CD8-positive, alpha-beta memory T cell (primary cell): ENCODE results near the gene PAXX. TPM values are rescaled to one million over a fixed set of nuclear protein-coding genes. Genes with fewer than 3 reads are reported as not detected.

Experiments
- CTCF ChIA-PET: fragments of 350-600 bp; sonication (Branson Sonifier 250); formaldehyde crosslinking; loops from one replicate; lab custom pipeline; 2021; ENCODE audit warnings: antibody characterized with exemption; lab: Charles Lee
- POLR2A ChIA-PET: fragments of 350-600 bp; sonication (Branson Sonifier 250); formaldehyde crosslinking; loops from one replicate; lab custom pipeline; 2021; ENCODE audit warnings: antibody characterized with exemption; lab: Charles Lee
- DNase-seq, 5 donors: peaks; one replicate each; pipeline versions ENCODE4 v3.0.0 to v3.0.0-alpha.2; 2020 to 2022; ENCODE audit warnings: mixed read lengths in 1 of 5
- H3K27ac ChIP-seq: one replicate; pipeline ENCODE4 v1.7.0; 2013; ENCODE audit warnings: low read depth, mild to moderate bottlenecking, low read length, moderate library complexity
- H3K27me3 ChIP-seq: 2 replicates; pipeline ENCODE4 v1.7.0; 2013; ENCODE audit warnings: low read length, mild to moderate bottlenecking; ENCODE audit not compliant: insufficient read depth, poor library complexity, severe bottlenecking
- H3K36me3 ChIP-seq: 2 replicates; pipeline ENCODE4 v1.7.0; 2013; ENCODE audit warnings: mild to moderate bottlenecking, low read length, moderate library complexity; ENCODE audit not compliant: insufficient read depth
- H3K4me1 ChIP-seq: 2 replicates; pipeline ENCODE4 v1.7.0; 2013; ENCODE audit warnings: mild to moderate bottlenecking, low read length, moderate library complexity; ENCODE audit not compliant: insufficient read depth
- H3K4me3 ChIP-seq: 2 replicates; pipeline ENCODE4 v1.7.0; 2013; ENCODE audit warnings: mild to moderate bottlenecking, low read length
- H3K9me3 ChIP-seq: 2 replicates; pipeline ENCODE4 v1.7.0; 2013; ENCODE audit warnings: mild to moderate bottlenecking, low read length
- H3K27ac Mint-ChIP-seq, 8 donors: one replicate each; pipeline ENCODE4 v1.8.0; 2020 to 2021; ENCODE audit warnings: mixed read lengths in 8 of 8, mild to moderate bottlenecking in 6 of 8, inconsistent platforms in 3 of 8, moderate library complexity in 3 of 8
- H3K27me3 Mint-ChIP-seq, 2 donors: one replicate each; pipeline ENCODE4 v1.8.0; 2020 to 2021; ENCODE audit warnings: mixed read lengths in 2 of 2, mild to moderate bottlenecking in 1 of 2, moderate library complexity in 1 of 2
- H3K36me3 Mint-ChIP-seq, 3 donors: one replicate each; pipeline ENCODE4 v1.8.0; 2020 to 2021; ENCODE audit warnings: mixed read lengths in 3 of 3, inconsistent platforms in 1 of 3, mild to moderate bottlenecking in 1 of 3
- H3K4me1 Mint-ChIP-seq, 3 donors: one replicate each; pipeline ENCODE4 v1.8.0; 2020 to 2021; ENCODE audit warnings: mixed read lengths in 3 of 3, inconsistent platforms in 1 of 3, mild to moderate bottlenecking in 1 of 3
- H3K4me3 Mint-ChIP-seq, 7 donors: one replicate each; pipeline ENCODE4 v1.8.0; 2020 to 2021; ENCODE audit warnings: mixed read lengths in 7 of 7, mild to moderate bottlenecking in 6 of 7, moderate library complexity in 4 of 7, inconsistent platforms in 2 of 7
- H3K9me3 Mint-ChIP-seq, 5 donors: one replicate each; pipeline ENCODE4 v1.8.0; 2020 to 2022; ENCODE audit warnings: mixed read lengths in 5 of 5, mild to moderate bottlenecking in 3 of 5, moderate library complexity in 2 of 5, inconsistent platforms in 1 of 5
- polyA plus RNA-seq: library from polyadenylated mRNA; unstranded; fragments of 300-500 nt; fragmentation: Illumina TruSeq; gene quantifications from one replicate; pipeline ENCODE4 v1.2.3, GENCODE V29; 2021
- total RNA-seq, 2 experiments: library from RNA; stranded (reverse); gene quantifications; one replicate each; pipeline ENCODE4 v1.2.3, GENCODE V29; 2021

PAXX gene
- total and polyA plus RNA-seq, 3 experiments from 2014 or later, result 78.4 to 156 (median 82.2) TPM

GRCh38 chr9:136978073-136978864 is 14.0 kb upstream of the PAXX start:
- no peaks in the 10 kb centered on the region for H3K9me3 Mint-ChIP-seq
- Histone ChIP-seq H3K4me1 (peaks cover 26% of the 10 kb centered on the region), H3K27me3 (no peaks in the 10 kb centered on the region), H3K4me3 (no peak overlapping the region), H3K9me3 (no peaks in the 10 kb centered on the region), H3K27ac (no peak overlapping the region), H3K36me3 (no peaks in the 10 kb centered on the region)
- H3K27me3 Mint-ChIP-seq, result peaks cover 0 to 5% of the 10 kb centered on the region in 2 donors
- ChIA-PET CTCF (interaction anchor here (1.3 to 2.0 kb wide), 2 partner anchors 27 to 51 kb away, joined by 5 read pairs; no protein-coding TSS in a partner anchor), POLR2A (interaction anchor here (0.7 to 1.6 kb wide), 5 partner anchors 13 to 29 kb away, joined by 3 to 12 read pairs (median 5); partner anchors contain the start of genes CLIC3 and PAXX)
- no peak overlapping the region for H3K27ac Mint-ChIP-seq
- peaks cover 21 to 47% (median 24%) of the 10 kb centered on the region in 3 donors for H3K4me1 Mint-ChIP-seq
- H3K36me3 Mint-ChIP-seq, result no peaks in the 10 kb centered on the region
- DNase-seq, result peak; percentile 68 to 85 (median 79)
- H3K4me3 Mint-ChIP-seq, result peak overlapping the region in 4 of 7 donors; percentile 52 to 66 (median 61)

DNA sequence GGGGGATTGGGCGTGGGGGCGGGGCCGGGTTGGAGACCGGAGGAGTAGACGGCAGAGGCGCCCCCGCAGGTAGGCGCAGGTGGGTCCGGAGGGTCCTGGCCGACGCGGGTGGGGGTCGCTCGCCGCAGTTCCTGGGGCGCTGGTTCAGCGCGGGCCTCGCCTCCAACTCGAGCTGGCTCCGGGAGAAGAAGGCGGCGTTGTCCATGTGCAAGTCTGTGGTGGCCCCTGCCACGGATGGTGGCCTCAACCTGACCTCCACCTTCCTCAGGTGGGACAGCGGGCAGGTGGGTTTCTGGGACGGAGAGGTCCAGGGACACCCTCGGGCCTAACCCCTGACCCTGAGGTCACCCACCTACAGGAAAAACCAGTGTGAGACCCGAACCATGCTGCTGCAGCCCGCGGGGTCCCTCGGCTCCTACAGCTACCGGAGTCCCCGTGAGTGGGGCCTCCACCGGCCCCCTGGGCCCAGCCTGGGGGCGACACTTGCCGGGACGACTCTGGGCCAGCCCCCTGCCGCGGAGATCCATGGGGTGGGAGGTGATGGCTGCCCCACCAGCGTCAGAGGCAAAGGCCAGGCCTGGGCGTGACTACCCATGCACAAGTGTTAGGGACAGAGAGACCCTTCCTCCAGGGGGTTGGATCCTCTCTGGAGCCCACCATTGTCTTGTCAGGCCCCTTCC is 13.2 kb upstream of the PAXX start:
- Mint-ChIP-seq H3K36me3 (no peaks in the 10 kb centered on the region), H3K27ac (no peak overlapping the region), H3K4me1 (peaks cover 24 to 46% (median 26%) of the 10 kb centered on the region in 3 donors), H3K4me3 (no peak overlapping the region), H3K27me3 (peaks cover 4 to 8% of the 10 kb centered on the region in 2 donors), H3K9me3 (no peaks in the 10 kb centered on the region)
- CTCF ChIA-PET, result interaction anchor here (1.3 to 2.0 kb wide), 2 partner anchors 28 to 50 kb away, joined by 5 read pairs; no protein-coding TSS in a partner anchor
- Histone ChIP-seq H3K27ac (no peak overlapping the region), H3K4me3 (no peak overlapping the region), H3K36me3 (no peaks in the 10 kb centered on the region), H3K4me1 (peaks cover 24% of the 10 kb centered on the region), H3K9me3 (no peaks in the 10 kb centered on the region), H3K27me3 (no peaks in the 10 kb centered on the region)
- DNase-seq, result peak in 1 of 5 donors; percentile 40
- POLR2A ChIA-PET, result interaction anchor here (1.6 kb wide), 2 partner anchors 13 to 17 kb away, joined by 11 to 12 read pairs; partner anchors contain the start of genes CLIC3 and PAXX

- no peak overlapping the region for H3K27ac ChIP-seq
- H3K4me1 ChIP-seq, result peaks cover 14% of the 10 kb centered on the region
- POLR2A ChIA-PET, result no interaction called here
- Mint-ChIP-seq H3K27me3 (peaks cover 6 to 9% of the 10 kb centered on the region in 2 donors), H3K4me3 (no peak overlapping the region), H3K4me1 (peaks cover 18 to 42% (median 21%) of the 10 kb centered on the region in 3 donors), H3K27ac (no peak overlapping the region), H3K9me3 (no peaks in the 10 kb centered on the region), H3K36me3 (no peaks in the 10 kb centered on the region)
- no peaks in the 10 kb centered on the region for H3K36me3 ChIP-seq
- DNase-seq, result no peak
- no peak overlapping the region for H3K4me3 ChIP-seq
- H3K9me3 ChIP-seq, result no peaks in the 10 kb centered on the region
- CTCF ChIA-PET, result no interaction called here
- H3K27me3 ChIP-seq, result no peaks in the 10 kb centered on the region
These were observed 12.2 kb upstream of the PAXX start for GRCh38 chr9:136979769-136980587.

DNA sequence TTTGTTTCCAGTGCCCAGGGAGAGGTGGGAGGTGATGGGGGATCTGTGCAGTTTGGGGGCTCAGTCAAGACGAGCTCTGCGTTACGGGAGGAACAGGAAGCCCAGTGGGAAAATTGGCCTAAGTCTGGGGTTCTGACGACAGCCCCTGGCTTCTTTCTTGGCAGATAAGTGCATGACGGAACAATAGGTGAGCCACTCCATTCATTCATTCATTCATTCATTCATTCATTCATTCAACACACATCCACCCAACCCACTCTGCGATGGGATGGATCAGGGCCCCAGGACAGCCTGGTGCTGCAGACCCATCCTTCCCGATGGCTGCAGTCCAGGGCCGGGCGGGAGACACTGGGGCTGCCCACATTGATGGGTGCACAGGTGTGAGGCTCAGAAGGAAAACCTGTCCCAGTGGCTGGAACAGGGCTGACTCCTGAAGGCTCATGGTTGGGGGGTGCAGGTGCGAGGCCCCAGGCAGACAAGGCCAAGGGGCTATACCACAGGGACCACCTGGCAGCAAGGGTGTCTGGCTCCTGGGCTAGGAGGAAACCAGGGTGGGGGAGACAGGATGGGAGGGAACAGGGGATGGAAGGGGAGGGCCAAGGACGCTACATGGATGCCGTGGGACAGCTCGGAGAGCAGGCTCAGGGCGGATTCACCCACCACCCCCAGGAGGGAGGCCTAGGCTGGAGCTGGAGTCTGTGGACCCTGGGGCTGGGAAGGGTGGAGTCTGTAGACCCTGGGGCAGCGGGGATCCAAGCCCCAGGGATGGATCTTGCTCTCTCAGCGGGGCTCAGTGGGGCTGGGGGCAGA is 11.3 kb upstream of the PAXX start:
- Mint-ChIP-seq H3K9me3 (no peaks in the 10 kb centered on the region), H3K36me3 (no peaks in the 10 kb centered on the region), H3K27me3 (peaks cover 6 to 9% of the 10 kb centered on the region in 2 donors), H3K27ac (peak overlapping the region in 2 of 8 donors; percentile 42), H3K4me1 (peaks cover 12 to 34% (median 12%) of the 10 kb centered on the region in 3 donors), H3K4me3 (no peak overlapping the region)
- DNase-seq, result no peak
- ChIA-PET CTCF (no interaction called here), POLR2A (no interaction called here)
- Histone ChIP-seq H3K36me3 (no peaks in the 10 kb centered on the region), H3K27ac (no peak overlapping the region), H3K4me1 (peaks cover 5% of the 10 kb centered on the region), H3K9me3 (no peaks in the 10 kb centered on the region), H3K4me3 (no peak overlapping the region), H3K27me3 (no peaks in the 10 kb centered on the region)

DNA sequence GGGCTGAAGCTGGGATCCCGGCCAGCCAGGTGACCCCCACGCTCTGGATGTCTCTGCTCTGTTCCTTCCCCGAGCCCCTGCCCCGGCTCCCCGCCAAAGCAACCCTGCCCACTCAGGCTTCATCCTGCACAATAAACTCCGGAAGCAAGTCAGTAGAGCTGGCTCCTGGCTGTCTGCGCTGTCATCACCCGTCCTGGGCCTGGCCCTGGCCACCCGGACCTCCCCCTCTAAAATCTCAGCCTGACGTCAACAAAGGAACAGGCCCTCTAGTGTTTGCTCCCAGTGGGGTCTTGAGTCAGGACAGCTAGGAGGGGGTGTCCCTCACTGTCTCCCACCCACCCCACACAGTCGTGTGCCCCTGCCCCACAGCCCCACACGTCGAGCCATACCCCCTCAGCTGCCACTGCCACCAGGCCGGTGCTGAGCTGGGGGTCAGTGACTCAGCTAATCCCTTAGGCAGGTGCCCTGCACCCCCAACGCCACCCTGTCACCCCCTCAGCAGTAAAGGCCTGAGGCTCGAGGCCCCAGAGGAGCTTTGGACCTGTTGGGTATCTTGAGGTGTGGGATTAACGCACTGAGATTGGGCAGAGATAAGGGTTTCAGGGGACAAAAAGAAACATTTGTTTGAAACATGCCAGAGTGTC is 10.5 kb upstream of the PAXX start:
- Mint-ChIP-seq H3K27me3 (peaks cover 7 to 11% of the 10 kb centered on the region in 2 donors), H3K36me3 (no peaks in the 10 kb centered on the region), H3K27ac (no peak overlapping the region), H3K4me3 (no peak overlapping the region), H3K9me3 (no peaks in the 10 kb centered on the region), H3K4me1 (peaks cover 5 to 30% (median 9%) of the 10 kb centered on the region in 3 donors)
- no peaks in the 10 kb centered on the region for H3K4me1 ChIP-seq
- H3K9me3 ChIP-seq, result no peaks in the 10 kb centered on the region
- no peak overlapping the region for H3K27ac ChIP-seq
- no peaks in the 10 kb centered on the region for H3K36me3 ChIP-seq
- no peak overlapping the region for H3K4me3 ChIP-seq
- POLR2A ChIA-PET, result interaction anchor here (0.6 kb wide), 1 partner anchor 22 kb away, joined by 3 read pairs; no protein-coding TSS in a partner anchor
- H3K27me3 ChIP-seq, result no peaks in the 10 kb centered on the region
- no peak for DNase-seq
- CTCF ChIA-PET, result interaction anchor here (1.4 kb wide), 1 partner anchor 54 kb away, joined by 4 read pairs; no protein-coding TSS in a partner anchor

GRCh38 chr9:136982232-136983051 is 9.8 kb upstream of the PAXX start, which contains the start of gene LCNL1:
Gene LCNL1, plus strand, starts transcription at chr9:136982993. Its CDS starts 594 bp downstream, at chr9:136983587.
- Histone ChIP-seq H3K4me3 (no peak within 1 kb of the TSS), H3K9me3 (no peaks in the 10 kb centered on the region), H3K27me3 (no peaks in the 10 kb centered on the region), H3K4me1 (no peaks in the 10 kb centered on the region), H3K27ac (no peak within 1 kb of the TSS), H3K36me3 (no peaks in the 10 kb centered on the region)
- POLR2A ChIA-PET, result interaction anchor here (0.6 kb wide), 1 partner anchor 23 kb away, joined by 3 read pairs; no protein-coding TSS in a partner anchor
- peaks cover 5 to 23% (median 8%) of the 10 kb centered on the region in 3 donors for H3K4me1 Mint-ChIP-seq
- H3K4me3 Mint-ChIP-seq, result peak within 1 kb of the TSS in 4 of 7 donors; percentile 11 to 52 (median 24)
- H3K9me3 Mint-ChIP-seq, result no peaks in the 10 kb centered on the region
- CTCF ChIA-PET, result interaction anchor here (1.4 kb wide), 1 partner anchor 53 kb away, joined by 4 read pairs; no protein-coding TSS in a partner anchor
- peak within 1 kb of the TSS in 4 of 8 donors; percentile 1 to 68 (median 30) for H3K27ac Mint-ChIP-seq
- DNase-seq, result no peak
- H3K27me3 Mint-ChIP-seq, result peaks cover 10 to 11% of the 10 kb centered on the region in 2 donors
- H3K36me3 Mint-ChIP-seq, result no peaks in the 10 kb centered on the region
